ENCODE data around the gene GLYATL1.

Gene GLYATL1

GRCh38 chr11:58919980-58920379 is 19.3 kb upstream of the GLYATL1 start:
- no peak overlapping the region for H3K27ac Mint-ChIP-seq
- peaks cover 23% of the 10 kb centered on the region for H3K9me3 Mint-ChIP-seq (ENCODE audit: low read depth)
- H3K36me3 Mint-ChIP-seq, result no peaks in the 10 kb centered on the region
- peaks cover 5% of the 10 kb centered on the region for H3K4me1 Mint-ChIP-seq (ENCODE audit: low read depth)
- H3K4me3 Mint-ChIP-seq, result no peak overlapping the region
- peaks cover 3% of the 10 kb centered on the region for H3K27me3 Mint-ChIP-seq

DNA sequence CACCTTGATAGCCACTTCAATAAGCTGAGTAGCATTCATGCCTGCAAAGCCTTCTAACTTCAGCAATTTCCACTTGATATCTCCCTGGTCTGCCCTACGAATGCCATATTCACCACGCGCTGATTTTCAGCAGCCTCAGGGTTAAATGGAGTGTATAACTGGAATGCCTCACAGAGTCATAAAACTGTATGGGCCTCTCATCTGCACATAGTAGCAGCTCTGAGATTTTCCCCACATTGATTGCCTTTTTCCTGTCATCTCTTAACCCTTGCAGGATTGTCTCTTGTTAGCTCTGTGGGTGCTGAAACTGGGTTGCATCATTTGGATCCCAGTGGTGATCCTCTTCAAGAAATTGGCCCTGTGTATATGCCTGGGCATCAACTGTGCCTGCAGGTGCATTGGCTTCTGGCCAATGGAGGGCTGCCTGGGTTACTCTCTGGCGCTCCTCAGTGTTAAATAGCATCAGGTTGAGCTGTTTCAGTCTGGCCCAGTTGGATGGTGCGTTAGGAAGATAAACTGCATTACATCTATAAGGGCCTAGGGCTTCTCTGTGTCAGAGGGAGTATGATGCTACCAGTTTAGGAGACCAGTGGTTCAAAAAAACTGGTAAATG is 17.4 kb upstream of the GLYATL1 start:
- Mint-ChIP-seq H3K27ac (no peak overlapping the region), H3K36me3 (no peaks in the 10 kb centered on the region), H3K4me1 (ENCODE audit: low read depth) (peaks cover 5% of the 10 kb centered on the region), H3K4me3 (no peak overlapping the region), H3K27me3 (peaks cover 3% of the 10 kb centered on the region), H3K9me3 (ENCODE audit: low read depth) (peaks cover 14% of the 10 kb centered on the region)

- Mint-ChIP-seq H3K27ac (no peak overlapping the region), H3K27me3 (peaks cover 3% of the 10 kb centered on the region), H3K4me3 (no peak overlapping the region), H3K36me3 (no peaks in the 10 kb centered on the region), H3K4me1 (ENCODE audit: low read depth) (peaks cover 5% of the 10 kb centered on the region), H3K9me3 (ENCODE audit: low read depth) (peaks cover 8% of the 10 kb centered on the region)
Observed at GRCh38 chr11:58922479-58922878, 16.8 kb upstream of the GLYATL1 start.

GRCh38 chr11:58923300-58923788 is 15.9 kb upstream of the GLYATL1 start:
- Mint-ChIP-seq H3K27me3 (peaks cover 3% of the 10 kb centered on the region), H3K36me3 (no peaks in the 10 kb centered on the region), H3K4me3 (no peak overlapping the region), H3K4me1 (ENCODE audit: low read depth) (peaks cover 14% of the 10 kb centered on the region), H3K27ac (no peak overlapping the region), H3K9me3 (ENCODE audit: low read depth) (peaks cover under 1% of the 10 kb centered on the region)

GRCh38 chr11:58924230-58924629 is 15.1 kb upstream of the GLYATL1 start:
- Mint-ChIP-seq H3K36me3 (no peaks in the 10 kb centered on the region), H3K4me3 (no peak overlapping the region), H3K9me3 (ENCODE audit: low read depth) (no peaks in the 10 kb centered on the region)

DNA sequence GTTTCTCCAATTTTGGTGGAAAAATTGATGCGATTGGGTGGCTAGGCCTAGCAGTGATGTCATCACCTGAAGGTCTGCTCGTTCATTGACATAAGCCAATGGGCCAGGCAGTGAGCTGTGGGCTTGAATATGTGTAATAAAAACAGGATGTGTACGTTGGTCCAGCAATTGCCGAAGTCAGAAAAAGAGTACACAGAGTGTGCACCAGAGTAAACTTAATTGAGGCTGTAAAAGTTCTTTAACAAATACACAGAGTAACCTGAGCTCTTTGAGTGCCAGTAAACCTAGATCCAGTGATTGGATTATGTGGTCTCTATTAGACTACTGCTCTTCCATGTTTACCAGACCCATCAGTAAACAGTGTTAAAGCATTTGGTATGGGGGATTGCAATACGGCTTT is 13.0 kb upstream of the GLYATL1 start:
- Mint-ChIP-seq H3K9me3 (ENCODE audit: low read depth) (no peaks in the 10 kb centered on the region), H3K27me3 (peaks cover 8% of the 10 kb centered on the region), H3K27ac (no peak overlapping the region), H3K4me3 (no peak overlapping the region), H3K36me3 (no peaks in the 10 kb centered on the region), H3K4me1 (ENCODE audit: low read depth) (peaks cover 16% of the 10 kb centered on the region)

More at GRCh38 chr11:58924230-58924629, 15.1 kb upstream of the GLYATL1 start:
- H3K4me1 Mint-ChIP-seq (ENCODE audit: low read depth), result peaks cover 16% of the 10 kb centered on the region
- H3K27me3 Mint-ChIP-seq, result peaks cover 4% of the 10 kb centered on the region
- no peak overlapping the region for H3K27ac Mint-ChIP-seq

GRCh38 chr11:58926695-58927094 is 12.6 kb upstream of the GLYATL1 start:
- H3K36me3 Mint-ChIP-seq, result no peaks in the 10 kb centered on the region

GRCh38 chr11:58927393-58928106 is 11.7 kb upstream of the GLYATL1 start:
- Mint-ChIP-seq H3K4me1 (ENCODE audit: low read depth) (peaks cover 16% of the 10 kb centered on the region), H3K4me3 (peak overlapping the region; percentile 40), H3K9me3 (ENCODE audit: low read depth) (no peaks in the 10 kb centered on the region), H3K27ac (no peak overlapping the region), H3K27me3 (peaks cover 8% of the 10 kb centered on the region), H3K36me3 (no peaks in the 10 kb centered on the region)

More at GRCh38 chr11:58926695-58927094, 12.6 kb upstream of the GLYATL1 start:
- peaks cover 8% of the 10 kb centered on the region for H3K27me3 Mint-ChIP-seq
- H3K4me3 Mint-ChIP-seq, result no peak overlapping the region
- no peak overlapping the region for H3K27ac Mint-ChIP-seq
- H3K9me3 Mint-ChIP-seq (ENCODE audit: low read depth), result no peaks in the 10 kb centered on the region
- H3K4me1 Mint-ChIP-seq (ENCODE audit: low read depth), result peaks cover 16% of the 10 kb centered on the region

- Mint-ChIP-seq H3K4me1 (ENCODE audit: low read depth) (peaks cover 14% of the 10 kb centered on the region), H3K36me3 (no peaks in the 10 kb centered on the region), H3K27me3 (peaks cover 10% of the 10 kb centered on the region)
Observed at GRCh38 chr11:58928107-58928499, 11.2 kb upstream of the GLYATL1 start.

GRCh38 chr11:58928691-58929090 is 10.6 kb upstream of the GLYATL1 start:
- Mint-ChIP-seq H3K4me3 (no peak overlapping the region), H3K27ac (no peak overlapping the region), H3K27me3 (peaks cover 10% of the 10 kb centered on the region), H3K4me1 (ENCODE audit: low read depth) (peaks cover 11% of the 10 kb centered on the region), H3K9me3 (ENCODE audit: low read depth) (no peaks in the 10 kb centered on the region), H3K36me3 (no peaks in the 10 kb centered on the region)

More at GRCh38 chr11:58928107-58928499, 11.2 kb upstream of the GLYATL1 start:
- Mint-ChIP-seq H3K27ac (no peak overlapping the region), H3K9me3 (ENCODE audit: low read depth) (no peaks in the 10 kb centered on the region), H3K4me3 (peak overlapping the region; percentile 40)

- H3K4me3 Mint-ChIP-seq, result no peak overlapping the region
- H3K27ac Mint-ChIP-seq, result no peak overlapping the region
- H3K27me3 Mint-ChIP-seq, result peaks cover 7% of the 10 kb centered on the region
- peaks cover 11% of the 10 kb centered on the region for H3K4me1 Mint-ChIP-seq (ENCODE audit: low read depth)
- no peaks in the 10 kb centered on the region for H3K36me3 Mint-ChIP-seq
- H3K9me3 Mint-ChIP-seq (ENCODE audit: low read depth), result no peaks in the 10 kb centered on the region
Observed at GRCh38 chr11:58930926-58931325, 8.4 kb upstream of the GLYATL1 start.

DNA sequence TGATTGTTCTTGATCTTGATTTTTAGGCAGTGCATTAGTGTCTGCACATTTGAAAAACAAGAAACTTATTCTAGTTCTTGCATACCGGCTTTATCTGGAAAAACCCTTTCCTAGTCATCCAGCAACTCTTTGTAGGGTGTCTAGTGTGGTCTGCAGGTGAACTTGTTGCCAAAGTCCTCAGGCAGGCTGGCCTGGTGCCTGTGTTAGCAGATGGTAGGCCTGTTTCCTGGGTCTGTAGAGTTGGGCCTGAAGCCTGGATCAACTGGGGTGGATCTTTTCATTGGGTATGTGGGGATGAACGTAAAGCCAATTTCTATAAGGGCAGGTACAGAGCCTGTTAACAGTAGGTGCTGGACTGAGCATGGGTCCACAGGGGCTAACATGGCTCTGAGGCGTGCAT is 5.6 kb upstream of the GLYATL1 start:
- Mint-ChIP-seq H3K27ac (no peak overlapping the region), H3K27me3 (peaks cover 7% of the 10 kb centered on the region), H3K4me1 (ENCODE audit: low read depth) (no peaks in the 10 kb centered on the region), H3K36me3 (no peaks in the 10 kb centered on the region), H3K4me3 (no peak overlapping the region), H3K9me3 (ENCODE audit: low read depth) (no peaks in the 10 kb centered on the region)

GRCh38 chr11:58934945-58935513 is 4.3 kb upstream of the GLYATL1 start:
- H3K4me1 Mint-ChIP-seq (ENCODE audit: low read depth), result no peaks in the 10 kb centered on the region
- H3K27ac Mint-ChIP-seq, result no peak overlapping the region
- H3K4me3 Mint-ChIP-seq, result no peak overlapping the region
- H3K36me3 Mint-ChIP-seq, result no peaks in the 10 kb centered on the region
- no peaks in the 10 kb centered on the region for H3K9me3 Mint-ChIP-seq (ENCODE audit: low read depth)
- H3K27me3 Mint-ChIP-seq, result peaks cover 4% of the 10 kb centered on the region

DNA sequence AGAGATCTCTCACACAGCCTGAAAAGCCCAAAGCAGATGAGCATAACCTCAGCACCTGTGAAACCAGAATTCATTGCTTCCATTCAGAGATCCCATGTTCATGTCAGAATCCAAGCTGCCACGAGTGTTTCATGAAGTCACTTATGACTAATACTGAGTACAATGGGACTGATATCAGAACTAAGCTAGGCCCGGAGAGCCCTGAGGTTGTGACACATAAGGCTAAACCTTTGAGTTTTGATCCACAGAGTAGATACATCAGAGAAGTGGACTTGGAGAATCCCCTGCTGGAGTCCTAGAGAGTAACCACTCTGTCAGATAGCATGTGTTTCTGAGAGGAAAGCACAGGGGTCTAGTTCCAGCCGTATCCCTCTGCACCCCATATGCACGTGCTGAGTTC is 890 bp upstream of the GLYATL1 start:
- Mint-ChIP-seq H3K9me3 (ENCODE audit: low read depth) (no peaks in the 10 kb centered on the region), H3K4me3 (no peak overlapping the region), H3K27me3 (peaks cover 8% of the 10 kb centered on the region), H3K4me1 (ENCODE audit: low read depth) (no peaks in the 10 kb centered on the region), H3K36me3 (no peaks in the 10 kb centered on the region), H3K27ac (no peak overlapping the region)

DNA sequence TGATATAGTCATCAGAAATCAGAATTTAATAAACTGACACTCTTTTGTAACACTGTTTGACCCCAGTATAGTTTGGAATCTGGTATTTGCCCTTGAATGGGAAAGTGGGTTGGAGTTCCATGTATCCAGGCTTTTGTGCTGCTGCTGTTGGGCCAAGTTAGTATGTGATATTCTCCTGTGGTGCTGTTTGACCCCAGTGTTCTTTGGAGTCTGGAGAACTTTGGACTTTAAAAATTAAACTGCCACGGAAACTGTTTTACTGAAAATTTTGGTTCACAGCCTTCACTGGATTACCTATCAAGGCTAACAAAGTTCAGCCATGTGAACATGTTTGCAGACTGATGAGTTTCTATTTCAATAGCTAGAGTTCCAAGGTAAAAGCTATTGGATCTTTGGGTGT is 740 bp downstream of the GLYATL1 start:
- Mint-ChIP-seq H3K9me3 (ENCODE audit: low read depth) (no peaks in the 10 kb centered on the region), H3K27ac (no peak overlapping the region), H3K4me3 (no peak overlapping the region), H3K36me3 (no peaks in the 10 kb centered on the region), H3K4me1 (ENCODE audit: low read depth) (no peaks in the 10 kb centered on the region), H3K27me3 (peaks cover 8% of the 10 kb centered on the region)

Data from activated naive CD8-positive, alpha-beta T cell (primary cell).